Posterior vena cava (tissue), 2 donors: ENCODE results near the gene HOXC11. TPM values are rescaled to one million over a fixed set of nuclear protein-coding genes. Genes with fewer than 3 reads are reported as not detected.

Experiments used
- DNase-seq: peaks from one replicate; pipeline ENCODE4 v3.0.0-alpha.2; 2020; ENCODE audit warnings: low spot score
- intact Hi-C, 2 donors: fragments of 100-400 bp; cut with DNase I; formaldehyde crosslinking; loops; one replicate each; pipeline versions ENCODE4 v1.14.1 to v1.14.2; 2022 to 2023
- total RNA-seq, 2 donors: library from RNA; stranded (reverse); fragmentation: NEBNext Ultra II Directional; extraction: Animal tissue kit (Norgen Biotek cat#: 25700); gene quantifications; one replicate each; pipeline ENCODE4 v1.2.1, GENCODE V29; 2021
- donor health status: DM: yes; HTN: yes; CAD: no.
- donor health status: DM: yes; HTN: yes; CAD: no.

HOXC11 gene
- total RNA-seq, 2 donors from 2014 or later = 1.3 to 4.2 TPM

DNA sequence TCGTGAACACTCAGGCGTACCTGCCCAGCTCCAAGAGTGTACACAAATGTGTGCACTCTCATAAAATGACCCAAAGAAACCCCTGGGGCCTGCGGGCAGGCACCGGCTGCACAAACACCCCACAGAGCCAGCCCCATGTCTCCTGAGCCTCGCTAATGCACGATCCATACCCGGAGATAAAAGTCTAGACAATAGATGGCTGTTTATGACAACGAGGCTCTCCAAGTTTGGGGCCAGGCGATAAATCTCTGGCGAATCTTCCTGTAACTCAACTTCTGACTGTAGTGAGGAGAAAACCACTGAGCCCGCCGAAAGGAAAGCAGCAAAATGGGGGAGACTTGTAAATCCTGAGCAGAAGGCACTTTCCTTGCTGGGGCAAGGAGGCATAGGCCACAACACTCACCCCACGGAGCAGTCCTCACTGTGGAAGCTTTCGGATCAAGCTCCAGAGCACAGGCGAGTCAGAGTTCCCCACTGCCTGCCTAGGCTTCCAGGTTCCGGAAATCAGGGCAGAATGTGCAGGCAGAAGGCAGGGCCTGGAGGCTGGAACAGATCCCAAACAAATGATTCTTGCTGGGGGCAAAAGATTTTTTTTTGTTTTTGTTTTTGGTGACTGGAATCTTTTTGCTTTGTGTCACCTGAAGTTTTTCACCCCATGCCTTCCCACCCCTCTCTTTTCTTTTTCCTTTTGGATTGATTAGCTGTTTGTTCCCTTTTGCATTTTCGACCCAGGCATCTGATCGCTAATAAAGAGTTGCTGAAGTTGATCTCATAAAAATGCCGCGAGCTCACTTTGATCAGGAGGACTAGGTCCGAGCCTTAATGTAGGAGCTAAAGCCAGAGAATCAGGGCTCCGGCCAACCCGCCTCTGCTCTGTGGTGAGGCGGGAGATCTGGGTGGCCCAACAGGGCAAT, 4.5 kb upstream of the HOXC11 start:
- intact Hi-C loops = no loop called here
- peak; percentile 73 for DNase-seq

GRCh38 chr12:53969588-53970259, 3.2 kb upstream of the HOXC11 start:
- intact Hi-C loops = loop anchor here in 1 of 2 donors (10.0 kb wide), 1 partner anchor 195 kb away; no protein-coding TSS in a partner anchor
- DNase-seq = peak; percentile 77

DNA sequence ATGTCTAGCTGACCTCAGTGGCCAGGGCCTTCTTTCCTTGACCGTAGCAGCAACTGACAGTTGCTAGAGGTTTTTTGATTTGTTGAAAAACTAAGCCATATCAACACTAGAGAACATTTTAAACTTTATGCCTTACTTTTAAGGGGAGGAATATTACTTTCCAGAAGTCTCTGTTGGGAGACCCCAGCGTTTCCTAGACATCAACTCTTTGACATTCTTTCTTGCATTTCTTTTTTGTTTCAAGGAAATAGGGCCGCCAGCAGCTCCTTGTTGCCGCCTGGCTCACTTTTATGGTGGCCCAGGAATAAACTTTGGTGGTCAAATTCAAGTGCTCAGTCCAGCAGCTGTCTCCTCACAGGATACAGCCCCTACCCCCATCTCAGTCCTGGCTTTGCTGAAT, 2.5 kb upstream of the HOXC11 start:
- no peak for DNase-seq
- intact Hi-C loops = loop anchor here in 1 of 2 donors (10.0 kb wide), 1 partner anchor 196 kb away; no protein-coding TSS in a partner anchor

DNA sequence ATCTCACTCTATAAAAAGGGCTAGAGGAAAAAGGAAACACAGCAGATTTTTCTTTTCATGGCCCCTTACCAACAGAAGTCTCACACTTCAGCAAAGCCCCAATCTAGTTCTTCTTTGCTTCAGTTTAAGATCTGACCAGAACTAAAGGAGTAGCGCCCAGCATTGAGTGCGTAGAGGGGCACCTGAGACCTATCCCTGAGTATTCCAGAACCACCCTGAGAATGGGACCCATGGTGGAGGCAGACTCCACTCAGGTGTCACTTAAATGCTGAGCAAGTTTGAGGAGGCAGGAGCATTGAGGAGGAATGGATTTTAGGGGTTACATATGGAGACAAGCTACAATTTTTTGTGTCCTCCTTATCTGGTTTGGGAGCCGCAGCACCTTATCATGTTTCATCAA, 1.8 kb upstream of the HOXC11 start:
- peak; percentile 1 for DNase-seq
- intact Hi-C loops = loop anchor here in 1 of 2 donors (10.0 kb wide), 1 partner anchor 196 kb away; no protein-coding TSS in a partner anchor

GRCh38 chr12:53971686-53972085, 1.2 kb upstream of the HOXC11 start:
- DNase-seq = no peak
- intact Hi-C loops = loop anchor here in 1 of 2 donors (10.0 kb wide), 1 partner anchor 197 kb away; no protein-coding TSS in a partner anchor

DNA sequence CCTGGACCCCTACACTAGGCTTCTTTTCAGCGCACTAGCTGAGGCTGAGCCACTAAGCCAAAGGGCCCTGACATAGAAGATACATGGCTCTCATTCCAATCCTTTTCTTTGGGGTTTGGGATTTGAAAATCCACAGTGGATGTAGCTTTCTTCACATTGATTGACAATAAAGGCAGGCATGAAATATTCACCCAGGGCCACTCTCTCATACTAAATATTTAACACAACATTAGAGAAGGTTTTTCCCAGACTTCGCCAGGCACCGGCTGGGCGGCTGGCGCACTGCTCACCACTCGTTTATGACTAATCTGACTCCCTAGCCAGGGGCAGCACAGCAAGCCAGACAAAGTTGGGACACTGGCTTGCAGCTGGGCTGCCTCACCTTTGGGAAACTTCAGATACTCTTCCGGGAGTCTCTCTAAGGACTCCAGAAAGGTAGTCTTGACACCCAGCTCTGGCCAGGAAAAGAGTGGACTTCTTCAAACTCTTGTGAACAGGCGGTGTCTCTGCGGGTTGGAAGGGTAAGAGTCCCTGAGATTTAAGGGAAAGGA, 699 bp upstream of the HOXC11 start:
- intact Hi-C loops = loop anchor here in 1 of 2 donors (10.0 kb wide), 1 partner anchor 197 kb away; no protein-coding TSS in a partner anchor
- DNase-seq = no peak

GRCh38 chr12:53973236-53974042, 513 bp downstream of the HOXC11 start:
- no peak for DNase-seq
- intact Hi-C loops = loop anchor here in 1 of 2 donors (10.0 kb wide), 1 partner anchor 199 kb away; no protein-coding TSS in a partner anchor

- DNase-seq = no peak
Observed at GRCh38 chr12:53974084-53975063, 1.4 kb downstream of the HOXC11 start, which contains the start of gene HOTAIR. Gene HOTAIR, minus strand, starts transcription at chr12:53974954.

DNA sequence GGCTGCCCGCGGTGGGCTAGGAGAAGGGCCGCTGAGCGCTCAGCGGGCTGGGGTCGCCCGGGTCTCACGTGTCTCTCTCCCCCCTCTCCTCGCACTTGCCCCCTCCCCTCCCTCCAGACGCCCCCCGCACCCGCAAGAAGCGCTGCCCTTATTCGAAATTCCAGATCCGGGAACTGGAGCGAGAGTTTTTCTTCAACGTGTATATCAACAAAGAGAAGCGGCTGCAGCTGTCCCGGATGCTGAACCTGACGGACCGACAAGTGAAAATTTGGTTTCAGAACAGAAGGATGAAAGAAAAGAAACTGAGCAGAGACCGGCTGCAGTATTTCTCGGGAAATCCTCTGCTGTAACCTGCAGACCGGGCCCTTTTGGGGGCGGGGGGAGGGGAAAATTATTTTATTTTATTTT, 2.1 kb downstream of the HOXC11 start:
- no peak for DNase-seq
- intact Hi-C loops = loop anchor here in 1 of 2 donors (10.0 kb wide), 1 partner anchor 200 kb away; no protein-coding TSS in a partner anchor

More at GRCh38 chr12:53974084-53975063, 1.4 kb downstream of the HOXC11 start, which contains the start of gene HOTAIR:
- intact Hi-C loops = loop anchor here in 1 of 2 donors (10.0 kb wide), 1 partner anchor 200 kb away; no protein-coding TSS in a partner anchor

DNA sequence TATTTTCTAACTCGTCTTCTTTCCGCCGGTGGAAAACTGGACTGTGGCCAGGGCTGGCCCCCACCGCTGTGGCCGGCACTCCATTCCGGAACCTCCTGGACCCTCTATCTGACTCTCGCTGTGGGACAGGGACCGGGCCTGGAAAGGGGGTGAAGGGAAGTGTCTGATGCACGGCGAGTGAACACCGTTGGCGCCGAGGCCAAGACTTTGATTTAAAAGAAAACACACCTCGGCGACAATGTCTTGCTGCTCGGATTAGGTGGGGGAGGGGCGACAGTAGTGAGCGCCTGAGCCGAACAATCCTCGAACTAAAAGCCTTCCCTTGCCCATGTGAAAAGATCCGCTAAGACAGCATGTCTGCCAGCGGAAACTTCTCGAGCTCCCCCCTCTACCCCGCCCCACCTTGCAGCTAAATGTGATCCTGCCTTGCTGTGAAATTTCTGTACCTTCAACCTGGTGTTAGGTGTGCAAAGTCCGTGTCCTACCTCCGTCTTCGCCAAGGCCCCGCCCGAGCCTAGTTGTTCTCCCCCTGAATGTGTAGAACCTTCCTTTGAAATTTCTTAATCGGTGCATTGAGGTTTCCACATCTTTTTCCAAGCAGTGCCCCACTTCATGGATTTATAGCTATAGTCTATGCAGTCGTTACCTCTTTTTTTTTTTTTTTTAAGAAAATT, 2.7 kb downstream of the HOXC11 start:
- DNase-seq = no peak
- intact Hi-C loops = loop anchor here in 1 of 2 donors (10.0 kb wide), 1 partner anchor 201 kb away; no protein-coding TSS in a partner anchor

DNA sequence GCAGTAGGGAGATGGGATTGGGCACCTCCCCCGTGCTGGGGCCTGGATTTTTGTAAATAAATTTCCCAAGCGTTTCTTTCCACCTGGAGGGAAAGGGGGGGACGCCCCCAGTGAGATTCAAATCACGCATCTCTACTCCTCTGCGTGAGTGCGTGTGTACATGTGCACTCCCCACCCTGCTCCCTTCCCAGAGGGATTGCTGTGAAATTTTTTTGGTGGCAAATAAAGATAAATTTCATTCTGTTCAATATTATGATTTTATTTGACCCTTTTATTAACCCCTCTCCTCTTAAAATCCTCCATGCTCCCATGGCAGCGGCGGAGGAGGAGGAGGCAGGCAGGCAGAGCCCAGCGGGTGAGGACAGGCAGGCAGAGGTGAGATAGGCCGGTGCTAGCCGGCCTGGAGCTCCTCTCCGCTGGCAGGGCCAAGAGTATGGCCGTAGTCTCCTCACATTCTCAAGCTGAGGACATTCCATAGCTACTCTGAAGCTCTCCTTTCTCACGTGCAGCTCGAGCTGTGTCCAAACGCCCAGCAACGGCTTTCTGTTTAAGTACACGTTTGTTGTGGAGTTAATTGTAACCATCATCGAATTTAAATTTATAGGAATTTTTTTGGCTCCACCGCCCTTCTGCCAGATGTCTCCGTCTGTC, 3.4 kb downstream of the HOXC11 start:
- intact Hi-C loops = loop anchor here in 1 of 2 donors (10.0 kb wide), 1 partner anchor 201 kb away; no protein-coding TSS in a partner anchor
- no peak for DNase-seq

- intact Hi-C loops = loop anchor here in 1 of 2 donors (10.0 kb wide), 1 partner anchor 202 kb away; no protein-coding TSS in a partner anchor
- DNase-seq = no peak
Observed at GRCh38 chr12:53976823-53977595, 4.1 kb downstream of the HOXC11 start.

DNA sequence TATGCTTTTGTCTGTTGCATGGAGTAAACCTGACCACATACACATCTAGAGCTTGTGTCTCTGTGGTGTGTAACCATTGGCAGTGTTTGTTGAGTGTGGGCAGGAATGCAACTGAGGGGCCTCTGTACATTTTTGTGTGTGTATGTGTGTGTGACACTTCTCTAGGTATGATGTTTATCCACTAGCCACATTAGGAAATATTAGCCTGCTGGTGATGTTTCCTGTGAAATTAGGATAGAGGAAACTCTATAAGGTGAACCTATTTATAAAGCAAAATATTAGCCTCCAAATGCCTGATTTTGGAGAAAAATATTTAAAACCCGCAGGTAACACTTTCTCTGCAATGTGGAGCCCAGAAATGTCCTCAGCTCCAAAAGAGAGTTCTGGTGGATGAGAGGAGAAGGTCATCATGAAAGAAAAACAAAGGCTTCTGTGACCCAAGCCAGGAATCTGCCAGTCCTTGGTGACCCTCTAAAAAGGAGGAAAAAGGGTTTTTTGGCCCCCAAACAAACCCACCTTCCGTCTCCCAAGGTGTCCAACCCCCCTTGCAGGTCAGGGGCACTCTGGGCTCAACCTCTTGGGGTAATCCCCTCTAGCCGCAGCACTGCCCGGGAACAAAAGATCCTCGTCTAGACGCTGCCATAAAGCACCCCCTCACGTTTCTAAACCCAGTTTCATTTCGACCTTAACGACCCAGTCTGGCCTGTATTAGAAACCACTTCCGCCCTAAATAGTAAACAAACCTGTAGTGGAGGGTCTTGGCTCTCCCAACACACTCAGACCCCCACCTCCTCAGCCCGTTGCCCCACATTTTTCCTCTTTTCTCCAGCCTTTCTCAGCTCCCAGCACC, 4.9 kb downstream of the HOXC11 start:
- intact Hi-C loops = loop anchor here in 1 of 2 donors (10.0 kb wide), 1 partner anchor 203 kb away; no protein-coding TSS in a partner anchor
- no peak for DNase-seq
